Measurements from ENCODE around the gene PGM5. TPM values are rescaled to one million over a fixed set of nuclear protein-coding genes. Genes with fewer than 3 reads are reported as not detected.

PGM5 gene
- total RNA-seq, 1 donor: 0.36 TPM

GRCh38 chr9:68476847-68477246 is 120.4 kb downstream of the PGM5 start:
- H3K4me3 ChIP-seq (ENCODE audit: insufficient read depth, low read length): no peak overlapping the region
- H3K27ac ChIP-seq (ENCODE audit: low read depth, low read length): no peak overlapping the region
- no peaks in the 10 kb centered on the region for H3K36me3 ChIP-seq (ENCODE audit: insufficient read depth, low read length)
- no peaks in the 10 kb centered on the region for H3K27me3 ChIP-seq (ENCODE audit: insufficient read depth, low read length)
- no peaks in the 10 kb centered on the region for H3K4me1 ChIP-seq (ENCODE audit: insufficient read depth, low read length)
- H3K79me2 ChIP-seq (ENCODE audit: insufficient read depth, low read length): no peaks in the 10 kb centered on the region
- DNase-seq (ENCODE audit: insufficient read length, low spot score, missing footprints): no peak
- H3K9me3 ChIP-seq (ENCODE audit: low read depth, low read length): no peaks in the 10 kb centered on the region
- no peak overlapping the region for H2AFZ ChIP-seq (ENCODE audit: low read length)
- TF ChIP-seq CTCF (IDR thresholded peaks at IDR 0.05; ENCODE audit: extremely low read depth, low read depth, low read length): no peak
- H3K4me2 ChIP-seq (ENCODE audit: insufficient read depth, low read length): no peak overlapping the region
- H4K20me1 ChIP-seq (ENCODE audit: insufficient read depth, low read length): no peaks in the 10 kb centered on the region

- Histone ChIP-seq H3K4me3 (ENCODE audit: insufficient read depth, low read length) (no peak overlapping the region), H3K36me3 (ENCODE audit: insufficient read depth, low read length) (no peaks in the 10 kb centered on the region), H4K20me1 (ENCODE audit: insufficient read depth, low read length) (no peaks in the 10 kb centered on the region), H2AFZ (ENCODE audit: low read length) (no peak overlapping the region), H3K27me3 (ENCODE audit: insufficient read depth, low read length) (no peaks in the 10 kb centered on the region), H3K79me2 (ENCODE audit: insufficient read depth, low read length) (no peaks in the 10 kb centered on the region), H3K27ac (ENCODE audit: low read depth, low read length) (no peak overlapping the region), H3K4me2 (ENCODE audit: insufficient read depth, low read length) (no peak overlapping the region), H3K9me3 (ENCODE audit: low read depth, low read length) (no peaks in the 10 kb centered on the region), H3K4me1 (ENCODE audit: insufficient read depth, low read length) (no peaks in the 10 kb centered on the region)
- TF ChIP-seq CTCF (IDR thresholded peaks at IDR 0.05; ENCODE audit: extremely low read depth, low read depth, low read length): no peak
- peak; percentile 44 for DNase-seq (ENCODE audit: insufficient read length, low spot score, missing footprints)
Measured at GRCh38 chr9:68480807-68481206, 124.4 kb downstream of the PGM5 start.

- DNase-seq (ENCODE audit: insufficient read length, low spot score, missing footprints): no peak
Measured at GRCh38 chr9:68482548-68482947, 126.1 kb downstream of the PGM5 start.

GRCh38 chr9:68488126-68488525 is 131.7 kb downstream of the PGM5 start:
- DNase-seq (ENCODE audit: insufficient read length, low spot score, missing footprints): no peak
- Histone ChIP-seq H3K27me3 (ENCODE audit: insufficient read depth, low read length) (no peaks in the 10 kb centered on the region), H3K27ac (ENCODE audit: low read depth, low read length) (no peak overlapping the region), H3K79me2 (ENCODE audit: insufficient read depth, low read length) (no peaks in the 10 kb centered on the region), H3K9me3 (ENCODE audit: low read depth, low read length) (no peaks in the 10 kb centered on the region), H4K20me1 (ENCODE audit: insufficient read depth, low read length) (no peaks in the 10 kb centered on the region), H3K4me1 (ENCODE audit: insufficient read depth, low read length) (no peaks in the 10 kb centered on the region), H3K36me3 (ENCODE audit: insufficient read depth, low read length) (no peaks in the 10 kb centered on the region), H2AFZ (ENCODE audit: low read length) (no peak overlapping the region), H3K4me3 (ENCODE audit: insufficient read depth, low read length) (no peak overlapping the region), H3K4me2 (ENCODE audit: insufficient read depth, low read length) (no peak overlapping the region)
- TF ChIP-seq CTCF (IDR thresholded peaks at IDR 0.05; ENCODE audit: extremely low read depth, low read depth, low read length): no peak

More at GRCh38 chr9:68482548-68482947, 126.1 kb downstream of the PGM5 start:
- Histone ChIP-seq H3K4me3 (ENCODE audit: insufficient read depth, low read length) (no peak overlapping the region), H3K79me2 (ENCODE audit: insufficient read depth, low read length) (no peaks in the 10 kb centered on the region), H3K4me1 (ENCODE audit: insufficient read depth, low read length) (no peaks in the 10 kb centered on the region), H3K36me3 (ENCODE audit: insufficient read depth, low read length) (no peaks in the 10 kb centered on the region), H2AFZ (ENCODE audit: low read length) (no peak overlapping the region), H3K27me3 (ENCODE audit: insufficient read depth, low read length) (no peaks in the 10 kb centered on the region), H3K4me2 (ENCODE audit: insufficient read depth, low read length) (no peak overlapping the region), H4K20me1 (ENCODE audit: insufficient read depth, low read length) (no peaks in the 10 kb centered on the region), H3K9me3 (ENCODE audit: low read depth, low read length) (no peaks in the 10 kb centered on the region), H3K27ac (ENCODE audit: low read depth, low read length) (no peak overlapping the region)
- TF ChIP-seq CTCF (IDR thresholded peaks at IDR 0.05; ENCODE audit: extremely low read depth, low read depth, low read length): no peak

Data from osteoblast (primary cell).